ENCODE data around the gene CFAP58. TPM values are rescaled to one million over a fixed set of nuclear protein-coding genes. Genes with fewer than 3 reads are reported as not detected.
A peak's percentile ranks its signal among the peaks of the same experiment; 100 is the strongest.

Gene CFAP58
- 1 to 10 TPM in 2 of 4 donors, under 1 TPM in 2; 0.71 to 1.6 (median 1.0) TPM for total RNA-seq

- peak within 1 kb of the TSS; percentile 2 to 65 (median 36) for H3K27ac ChIP-seq (replicated peaks in 1 of 4)
- H3K4me1 ChIP-seq, result peaks cover 12 to 34% (median 34%) of the 10 kb centered on the region in 4 donors
- DNase-seq (ENCODE audit: extremely low spot score), result peak; percentile 96
- no peak for TF ChIP-seq EP300 (IDR thresholded peaks at IDR 0.05)
- peak; percentile 66 to 71 for TF ChIP-seq POLR2AphosphoS5 (IDR thresholded peaks at IDR 0.05)
- TF ChIP-seq CTCF (IDR thresholded peaks at IDR 0.05), result peak; percentile 64 to 75 (median 70)
- H3K27me3 ChIP-seq, result no peaks in the 10 kb centered on the region
- no peaks in the 10 kb centered on the region for H3K36me3 ChIP-seq
- intact Hi-C loops (cut with DNase I), result no loop called here
- H3K9me3 ChIP-seq, result no peaks in the 10 kb centered on the region
- WGBS, result 5% methylated on average over 24 of the region's 43 CpGs
- peak within 1 kb of the TSS; percentile 44 to 60 (median 51) for H3K4me3 ChIP-seq
These were observed at the start of gene CFAP58 for GRCh38 chr10:104353325-104354048. CFAP58 (plus strand) TSS chr10:104353833; CDS start chr10:104353898, 65 bp downstream.

- Histone ChIP-seq H3K27me3 (no peaks in the 10 kb centered on the region), H3K4me1 (peaks cover 73 to 86% (median 79%) of the 10 kb centered on the region in 4 donors), H3K9me3 (no peaks in the 10 kb centered on the region), H3K4me3 (no peak overlapping the region), H3K27ac (replicated peaks in 1 of 4) (peak overlapping the region; percentile 87 to 96 (median 90)), H3K36me3 (peaks cover 0 to 6% (median 0%) of the 10 kb centered on the region in 4 donors)
- intact Hi-C loops (cut with DNase I), result no loop called here
- 94% methylated on average over 4 of the region's 4 CpGs for WGBS
- no peak for DNase-seq (ENCODE audit: extremely low spot score)
- TF ChIP-seq POLR2AphosphoS5 (IDR thresholded peaks at IDR 0.05) (no peak), EP300 (IDR thresholded peaks at IDR 0.05) (no peak), CTCF (IDR thresholded peaks at IDR 0.05) (no peak), POLR2A (IDR thresholded peaks at IDR 0.05; ENCODE audit: low read depth) (no peak)
These were observed 49.3 kb upstream of the CFAP58 start for GRCh38 chr10:104304356-104304745.

GRCh38 chr10:104304927-104305326 is 48.7 kb upstream of the CFAP58 start:
- TF ChIP-seq POLR2AphosphoS5 (IDR thresholded peaks at IDR 0.05) (peak; percentile 72 to 79), POLR2A (IDR thresholded peaks at IDR 0.05; ENCODE audit: low read depth) (no peak), EP300 (IDR thresholded peaks at IDR 0.05) (peak; percentile 26), CTCF (IDR thresholded peaks at IDR 0.05) (no peak)
- DNase-seq (ENCODE audit: extremely low spot score), result no peak
- Histone ChIP-seq H3K27me3 (no peaks in the 10 kb centered on the region), H3K27ac (replicated peaks in 1 of 4) (peak overlapping the region; percentile 87 to 96 (median 90)), H3K4me1 (peaks cover 73 to 86% (median 79%) of the 10 kb centered on the region in 4 donors), H3K36me3 (peaks cover 0 to 6% (median 0%) of the 10 kb centered on the region in 4 donors), H3K9me3 (no peaks in the 10 kb centered on the region), H3K4me3 (no peak overlapping the region)
- WGBS, result 32% methylated on average over 8 of the region's 8 CpGs
- intact Hi-C loops (cut with DNase I), result no loop called here

GRCh38 chr10:104306897-104307296 is 46.7 kb upstream of the CFAP58 start:
- intact Hi-C loops (cut with DNase I), result no loop called here
- WGBS, result 86% methylated on average over 2 of the region's 3 CpGs

More at GRCh38 chr10:104306897-104307296, 46.7 kb upstream of the CFAP58 start:
- H3K4me1 ChIP-seq, result peaks cover 77 to 88% (median 80%) of the 10 kb centered on the region in 4 donors
- no peaks in the 10 kb centered on the region for H3K27me3 ChIP-seq
- peaks cover 0 to 22% (median 14%) of the 10 kb centered on the region in 4 donors for H3K36me3 ChIP-seq
- H3K9me3 ChIP-seq, result no peaks in the 10 kb centered on the region
- peak overlapping the region in 3 of 4 donors; percentile 24 to 96 (median 87) for H3K27ac ChIP-seq (replicated peaks in 1 of 4)
- no peak for DNase-seq (ENCODE audit: extremely low spot score)
- H3K4me3 ChIP-seq, result no peak overlapping the region
- TF ChIP-seq POLR2A (IDR thresholded peaks at IDR 0.05; ENCODE audit: low read depth) (no peak), POLR2AphosphoS5 (IDR thresholded peaks at IDR 0.05) (no peak), EP300 (IDR thresholded peaks at IDR 0.05) (no peak), CTCF (IDR thresholded peaks at IDR 0.05) (no peak)
